ENCODE measurements around the gene COA6. TPM values are rescaled to one million over a fixed set of nuclear protein-coding genes. Genes with fewer than 3 reads are reported as not detected.
A peak's percentile ranks its signal among the peaks of the same experiment; 100 is the strongest.

Gene COA6
- total and polyA plus RNA-seq, 2 donors (not counting 3 experiments of a cell fraction or from before 2014, with no cell fraction given), result 22.2 to 42.7 TPM

DNA sequence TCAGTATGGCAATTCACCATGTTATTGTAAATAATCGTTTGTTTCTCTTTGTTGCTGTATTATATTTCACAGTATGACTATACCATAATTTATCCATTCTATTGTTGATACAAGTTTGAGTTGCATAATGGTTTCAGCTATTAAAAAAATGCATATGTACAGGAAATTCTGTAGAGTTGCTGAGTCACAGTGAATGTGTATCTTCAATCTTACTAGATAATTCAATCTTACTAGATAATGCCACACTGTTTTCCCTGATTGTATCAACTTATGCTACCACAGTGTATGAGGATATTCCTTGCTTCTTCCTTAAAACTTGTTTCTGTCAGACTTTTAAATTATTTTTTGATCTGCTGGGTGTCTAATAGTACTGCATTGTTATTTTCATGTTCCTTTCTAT is 3.5 kb upstream of the COA6 start:
- Histone ChIP-seq H3K4me2 (ENCODE audit: insufficient read depth, low read length) (no peak overlapping the region), H3K27me3 (ENCODE audit: control insufficient read depth in 2 of 2, insufficient read depth in 2 of 2, low read length in 2 of 2) (peaks cover 0 to 3% of the 10 kb centered on the region in 2 experiments), H3K4me1 (ENCODE audit: control insufficient read depth, extremely low read depth, insufficient read depth, low read length) (peaks cover 16% of the 10 kb centered on the region), H3K9ac (replicated peaks; ENCODE audit: extremely low read depth, insufficient read depth, low read length) (no peak overlapping the region), H3K79me2 (ENCODE audit: control insufficient read depth, insufficient read depth, low read length) (peaks cover 10% of the 10 kb centered on the region), H3K36me3 (ENCODE audit: control insufficient read depth in 2 of 2, extremely low read depth in 1 of 2, insufficient read depth in 2 of 2, low read length in 2 of 2) (no peaks in the 10 kb centered on the region), H2AFZ (ENCODE audit: low read depth, low read length) (peak overlapping the region; percentile 7), H3K9me1 (replicated peaks; ENCODE audit: control insufficient read depth, extremely low read depth, insufficient read depth, low read length) (no peaks in the 10 kb centered on the region), H3K9me3 (replicated peaks; ENCODE audit: control insufficient read depth, insufficient read depth, low read length) (no peaks in the 10 kb centered on the region), H4K20me1 (replicated peaks; ENCODE audit: control insufficient read depth, extremely low read depth, insufficient read depth, low read length) (no peaks in the 10 kb centered on the region), H3K4me3 (replicated peaks in 1 of 3; ENCODE audit: insufficient read depth in 1 of 3, low read depth in 1 of 3, low read length in 3 of 3) (no peak overlapping the region), H3K27ac (ENCODE audit: insufficient read depth, low read depth, low read length) (no peak overlapping the region)
- POLR2A ChIA-PET, result no interaction called here
- no TSS peak for BruUV-seq (replicated peaks)
- intact Hi-C loops (cut with micrococcal nuclease) (no loop called here), dilution Hi-C loops (cut with MboI; ENCODE audit: extremely low pct_ligation_motif_present, low sequenced_read_pairs) (no loop called here)
- FAIRE-seq (no peak), DNase-seq (ENCODE audit: low read depth, low spot score) (peak; percentile 5)
- TF ChIP-seq EZH2 (IDR thresholded peaks at IDR 0.05; ENCODE audit: borderline replicate concordance, low read depth, low read length, severe bottlenecking) (no peak), FOS (IDR thresholded peaks at IDR 0.05; ENCODE audit: borderline replicate concordance, insufficient read depth, low read length) (no peak), JUN (IDR thresholded peaks at IDR 0.05; ENCODE audit: borderline replicate concordance, insufficient read depth, insufficient read length, low read depth) (no peak), GATA2 (IDR thresholded peaks at IDR 0.05; ENCODE audit: insufficient read depth, insufficient read length, low read depth, low read length) (no peak), POLR2AphosphoS5 (IDR thresholded peaks at IDR 0.05; ENCODE audit: insufficient read depth, low read depth, low read length) (no peak)
- TF ChIP-seq, protein P1, sequence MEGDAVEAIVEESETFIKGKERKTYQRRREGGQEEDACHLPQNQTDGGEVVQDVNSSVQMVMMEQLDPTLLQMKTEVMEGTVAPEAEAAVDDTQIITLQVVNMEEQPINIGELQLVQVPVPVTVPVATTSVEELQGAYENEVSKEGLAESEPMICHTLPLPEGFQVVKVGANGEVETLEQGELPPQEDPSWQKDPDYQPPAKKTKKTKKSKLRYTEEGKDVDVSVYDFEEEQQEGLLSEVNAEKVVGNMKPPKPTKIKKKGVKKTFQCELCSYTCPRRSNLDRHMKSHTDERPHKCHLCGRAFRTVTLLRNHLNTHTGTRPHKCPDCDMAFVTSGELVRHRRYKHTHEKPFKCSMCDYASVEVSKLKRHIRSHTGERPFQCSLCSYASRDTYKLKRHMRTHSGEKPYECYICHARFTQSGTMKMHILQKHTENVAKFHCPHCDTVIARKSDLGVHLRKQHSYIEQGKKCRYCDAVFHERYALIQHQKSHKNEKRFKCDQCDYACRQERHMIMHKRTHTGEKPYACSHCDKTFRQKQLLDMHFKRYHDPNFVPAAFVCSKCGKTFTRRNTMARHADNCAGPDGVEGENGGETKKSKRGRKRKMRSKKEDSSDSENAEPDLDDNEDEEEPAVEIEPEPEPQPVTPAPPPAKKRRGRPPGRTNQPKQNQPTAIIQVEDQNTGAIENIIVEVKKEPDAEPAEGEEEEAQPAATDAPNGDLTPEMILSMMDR (IDR thresholded peaks at IDR 0.05; ENCODE audit: extremely low read depth in 1 of 2, insufficient read depth in 1 of 2, low read depth in 1 of 2, low read length in 2 of 2), result no peak
- CTCF ChIA-PET, result no interaction called here
